PFSK-1 (cell line): ENCODE results near the gene ZNF354C.

Source experiments
- FOXP2 ChIP-seq: optimal IDR thresholded peaks from 2 replicates; pipeline ENCODE3; 2011; ENCODE audit warnings: borderline replicate concordance, control low read depth, inconsistent platforms; ENCODE audit not compliant: insufficient read depth; ENCODE audit errors: extremely low read length, extremely low read depth
- POLR2AphosphoS5 ChIP-seq: IDR thresholded peaks from 2 replicates; pipeline ENCODE4 v1.6.1; 2012; ENCODE audit warnings: low read depth, mild to moderate bottlenecking, control low read depth, low read length, moderate library complexity
- SIN3A ChIP-seq: IDR thresholded peaks from 2 replicates; pipeline ENCODE4 v1.6.1; 2012; ENCODE audit warnings: mild to moderate bottlenecking, low read length, moderate library complexity, borderline replicate concordance; ENCODE audit not compliant: insufficient read depth
- TAF1 ChIP-seq: IDR thresholded peaks from 2 replicates; pipeline ENCODE4 v1.6.1; 2012; ENCODE audit warnings: low read length, control low read depth, borderline replicate concordance; ENCODE audit not compliant: insufficient read depth
- TF ChIP-seq, protein P1 (sequence below), 2 experiments: IDR thresholded peaks; 2 replicates each; pipeline versions ENCODE4 v1.6.1 to v1.8.0; 2011 to 2012; ENCODE audit warnings: low read depth in 2 of 2, low read length in 2 of 2, control low read depth in 1 of 2, inconsistent platforms in 1 of 2, mild to moderate bottlenecking in 1 of 2, moderate library complexity in 1 of 2; ENCODE audit not compliant: insufficient read depth in 1 of 2

- TF ChIP-seq, protein P1, sequence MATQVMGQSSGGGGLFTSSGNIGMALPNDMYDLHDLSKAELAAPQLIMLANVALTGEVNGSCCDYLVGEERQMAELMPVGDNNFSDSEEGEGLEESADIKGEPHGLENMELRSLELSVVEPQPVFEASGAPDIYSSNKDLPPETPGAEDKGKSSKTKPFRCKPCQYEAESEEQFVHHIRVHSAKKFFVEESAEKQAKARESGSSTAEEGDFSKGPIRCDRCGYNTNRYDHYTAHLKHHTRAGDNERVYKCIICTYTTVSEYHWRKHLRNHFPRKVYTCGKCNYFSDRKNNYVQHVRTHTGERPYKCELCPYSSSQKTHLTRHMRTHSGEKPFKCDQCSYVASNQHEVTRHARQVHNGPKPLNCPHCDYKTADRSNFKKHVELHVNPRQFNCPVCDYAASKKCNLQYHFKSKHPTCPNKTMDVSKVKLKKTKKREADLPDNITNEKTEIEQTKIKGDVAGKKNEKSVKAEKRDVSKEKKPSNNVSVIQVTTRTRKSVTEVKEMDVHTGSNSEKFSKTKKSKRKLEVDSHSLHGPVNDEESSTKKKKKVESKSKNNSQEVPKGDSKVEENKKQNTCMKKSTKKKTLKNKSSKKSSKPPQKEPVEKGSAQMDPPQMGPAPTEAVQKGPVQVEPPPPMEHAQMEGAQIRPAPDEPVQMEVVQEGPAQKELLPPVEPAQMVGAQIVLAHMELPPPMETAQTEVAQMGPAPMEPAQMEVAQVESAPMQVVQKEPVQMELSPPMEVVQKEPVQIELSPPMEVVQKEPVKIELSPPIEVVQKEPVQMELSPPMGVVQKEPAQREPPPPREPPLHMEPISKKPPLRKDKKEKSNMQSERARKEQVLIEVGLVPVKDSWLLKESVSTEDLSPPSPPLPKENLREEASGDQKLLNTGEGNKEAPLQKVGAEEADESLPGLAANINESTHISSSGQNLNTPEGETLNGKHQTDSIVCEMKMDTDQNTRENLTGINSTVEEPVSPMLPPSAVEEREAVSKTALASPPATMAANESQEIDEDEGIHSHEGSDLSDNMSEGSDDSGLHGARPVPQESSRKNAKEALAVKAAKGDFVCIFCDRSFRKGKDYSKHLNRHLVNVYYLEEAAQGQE (IDR thresholded peaks at IDR 0.05; ENCODE audit: insufficient read depth in 1 of 2, low read depth in 2 of 2, low read length in 2 of 2): no peak
- TF ChIP-seq POLR2AphosphoS5: no peak
- TF ChIP-seq TAF1: no peak
- no peak for TF ChIP-seq SIN3A
- no peak for TF ChIP-seq FOXP2
These were observed 53.0 kb downstream of the ZNF354C start for GRCh38 chr5:179113143-179113530.
